ENCODE data around the gene SAMHD1.
"Not testable (repeated sequence)": the region's sequence is repeated elsewhere in the genome, so short reads cannot be mapped to it uniquely, and the experiment has no call there.

The SAMHD1 gene

DNA sequence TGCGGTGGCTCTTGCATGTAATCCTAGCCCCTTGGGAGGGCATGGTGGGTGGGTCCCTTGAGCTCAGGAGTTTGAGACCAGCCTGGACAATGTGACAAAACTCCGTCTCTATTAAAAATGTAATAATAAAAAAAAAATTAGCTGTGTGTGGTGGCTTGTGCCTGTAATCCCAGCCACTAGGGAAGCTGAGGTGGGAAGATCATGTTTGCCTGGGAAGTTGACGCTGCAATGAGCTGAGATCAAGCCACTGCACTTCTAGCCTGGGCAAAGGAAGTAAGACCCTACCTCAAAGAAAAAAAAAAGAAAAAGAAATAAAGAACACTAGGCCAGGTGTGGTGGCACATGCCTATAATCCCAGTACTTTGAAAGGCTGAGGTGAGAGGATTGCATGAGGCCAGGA is 4.5 kb upstream of the SAMHD1 start:
- DNase-seq (ENCODE audit: low read depth, low spot score), result no peak

DNA sequence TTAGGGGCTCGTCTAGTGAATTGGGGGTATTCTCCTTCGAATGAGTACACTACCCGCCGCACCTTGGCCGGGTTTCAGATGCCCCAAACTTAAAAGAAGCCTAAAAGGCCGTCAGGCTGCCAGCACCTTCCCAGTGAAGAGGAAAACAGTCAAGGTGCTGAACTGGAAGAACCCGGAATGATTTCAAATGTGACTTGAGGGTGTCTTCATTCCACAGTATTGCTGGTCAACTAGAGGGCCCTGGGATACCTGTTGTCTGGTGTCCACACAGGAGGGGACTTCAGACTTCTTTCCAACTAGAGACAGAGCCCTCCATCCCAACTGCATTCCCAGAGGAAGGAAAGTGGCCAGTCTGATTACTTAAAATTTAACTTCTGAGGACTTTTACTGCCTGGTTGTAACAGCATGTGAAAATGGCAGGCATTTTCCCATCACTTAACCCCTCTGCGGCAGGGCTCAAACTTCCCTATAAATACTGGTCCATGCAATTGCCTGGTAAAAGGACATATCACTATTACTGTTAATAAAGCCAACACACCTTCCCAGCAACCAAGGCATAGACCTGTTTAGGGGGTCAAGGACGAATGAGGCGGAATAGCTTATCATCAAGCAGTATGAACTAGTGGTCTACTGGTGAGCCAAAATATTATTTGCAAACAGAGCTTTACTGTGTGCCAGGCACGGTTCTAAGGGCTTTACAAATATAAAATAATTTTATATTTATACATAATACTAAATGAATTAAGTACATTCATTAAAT is 651 bp upstream of the SAMHD1 start:
- DNase-seq (ENCODE audit: low read depth, low spot score), result no peak

DNA sequence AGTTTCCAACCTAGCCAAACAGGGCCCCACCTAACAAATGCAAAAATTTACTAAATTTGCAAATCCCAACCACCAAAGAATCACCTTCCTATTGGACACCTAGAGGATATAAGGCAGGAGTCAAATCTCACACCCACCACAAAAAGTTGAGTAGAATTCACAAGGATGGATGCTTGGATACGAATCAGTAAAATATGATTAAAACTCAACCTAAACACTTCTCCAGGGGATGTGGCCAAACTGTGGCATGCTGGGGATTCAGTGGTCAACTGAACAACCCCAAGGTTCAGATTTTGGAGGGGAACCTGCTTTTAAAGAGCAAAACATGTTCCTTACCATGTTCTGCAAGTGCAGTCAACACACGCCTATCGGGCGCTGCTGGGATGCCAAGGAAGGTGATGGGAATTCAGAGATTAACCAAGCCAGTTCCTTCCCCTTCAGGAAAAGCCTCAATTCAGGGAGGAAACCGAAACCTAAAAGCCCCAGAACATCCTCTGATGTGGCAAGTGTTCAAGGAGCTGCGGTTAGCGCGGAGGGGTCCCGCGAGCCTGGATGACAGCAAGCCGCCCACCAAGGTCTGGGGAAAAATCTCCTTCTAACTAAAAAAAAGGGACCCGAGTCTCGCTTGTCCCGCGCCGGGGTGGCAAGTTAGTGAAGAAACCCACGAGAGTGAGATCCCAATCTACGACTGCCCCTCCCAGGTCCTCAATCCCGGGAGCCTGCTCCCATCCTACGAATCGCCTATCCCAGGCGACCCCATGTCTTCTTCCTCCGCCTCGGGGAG is 902 bp downstream of the SAMHD1 start:
- DNase-seq (ENCODE audit: low read depth, low spot score), result no peak

DNA sequence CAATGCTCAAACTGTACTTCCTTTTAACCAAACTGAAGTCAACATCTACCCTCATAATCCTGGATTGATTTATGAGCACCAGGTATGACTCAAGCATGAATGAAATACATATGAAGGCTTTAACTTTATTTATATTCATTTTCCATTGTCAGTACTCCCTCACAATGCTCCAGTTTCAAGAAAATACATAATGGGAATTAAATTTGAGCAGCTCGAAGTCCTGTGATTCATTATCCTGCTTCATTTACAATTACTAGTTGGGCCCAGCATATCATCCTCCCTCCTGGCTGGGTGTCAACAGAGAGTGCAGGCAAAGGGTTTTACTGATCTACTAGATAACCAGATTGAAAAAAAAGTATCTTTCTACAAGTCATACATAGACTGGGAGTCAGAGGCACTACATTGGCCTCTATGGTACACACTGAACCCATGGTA is 10.1 kb downstream of the SAMHD1 start:
- DNase-seq (ENCODE audit: low read depth, low spot score), result no peak

DNA sequence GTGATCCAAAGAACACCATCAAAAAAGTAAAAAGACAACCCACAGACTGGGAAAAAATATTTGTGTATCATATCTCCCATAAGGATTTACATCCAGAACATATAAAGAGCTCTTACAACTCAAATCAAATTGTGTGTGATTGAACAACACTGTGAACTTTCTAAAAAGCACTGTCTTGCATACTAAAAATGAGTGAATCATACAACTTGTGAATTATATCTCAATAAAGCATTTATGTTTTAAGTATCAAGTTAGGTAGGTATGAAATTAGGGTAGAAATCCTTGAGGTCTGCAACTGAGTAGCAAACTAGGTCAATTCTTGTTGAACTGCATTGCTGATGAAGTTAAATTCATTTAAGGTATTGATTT is 14.1 kb downstream of the SAMHD1 start:
- no peak for DNase-seq (ENCODE audit: low read depth, low spot score)

DNA sequence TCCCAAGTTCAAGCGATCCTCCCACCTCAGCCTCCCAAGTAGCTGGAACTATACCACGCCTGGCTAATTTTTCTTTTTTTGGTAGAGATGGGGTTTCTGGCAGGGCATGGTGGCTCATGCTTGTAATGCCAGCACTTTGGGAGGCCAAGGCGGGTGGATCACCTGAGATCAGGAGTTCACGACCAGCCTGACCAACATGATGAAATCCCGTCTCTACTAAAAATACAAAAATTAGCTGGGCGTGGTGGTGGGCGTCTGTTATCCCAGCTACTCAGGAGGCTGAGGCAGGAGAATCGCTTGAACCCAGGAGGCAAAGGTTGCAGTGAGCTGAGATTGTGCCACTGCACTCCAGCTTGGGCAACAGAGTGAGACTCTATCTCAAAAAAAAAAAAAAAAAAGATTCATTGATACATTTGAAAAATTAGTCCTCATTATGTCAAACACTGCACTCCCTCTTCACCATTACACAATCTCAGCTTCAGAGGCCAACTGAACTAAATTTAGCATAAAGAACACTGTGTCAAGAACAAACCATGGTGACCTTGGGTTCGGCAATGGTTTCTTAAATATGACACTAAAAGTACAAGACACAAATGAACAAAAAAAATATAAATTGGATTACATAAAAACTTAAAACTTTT is 14.6 kb downstream of the SAMHD1 start:
- DNase-seq (ENCODE audit: low read depth, low spot score), result not testable (repeated sequence)

DNA sequence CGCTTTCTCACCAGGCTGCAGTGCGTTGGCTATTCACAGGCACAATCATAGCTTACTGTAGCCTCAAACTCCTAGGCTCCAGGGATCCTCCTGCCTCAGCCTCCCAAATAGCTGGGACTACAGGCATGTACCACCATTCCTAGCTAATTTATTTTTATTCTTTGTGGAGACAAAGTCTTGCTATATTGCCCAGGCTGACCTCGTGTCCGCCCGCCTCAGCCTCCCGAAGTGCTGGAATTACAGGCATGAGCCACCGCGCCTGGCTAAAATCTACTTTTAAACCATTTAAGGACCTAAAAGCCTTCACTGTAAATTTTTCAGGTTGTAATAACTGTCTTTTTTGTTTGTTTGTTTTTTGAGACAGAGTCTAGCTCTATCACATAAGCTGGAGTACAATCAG is 15.2 kb downstream of the SAMHD1 start:
- DNase-seq (ENCODE audit: low read depth, low spot score), result no peak

DNA sequence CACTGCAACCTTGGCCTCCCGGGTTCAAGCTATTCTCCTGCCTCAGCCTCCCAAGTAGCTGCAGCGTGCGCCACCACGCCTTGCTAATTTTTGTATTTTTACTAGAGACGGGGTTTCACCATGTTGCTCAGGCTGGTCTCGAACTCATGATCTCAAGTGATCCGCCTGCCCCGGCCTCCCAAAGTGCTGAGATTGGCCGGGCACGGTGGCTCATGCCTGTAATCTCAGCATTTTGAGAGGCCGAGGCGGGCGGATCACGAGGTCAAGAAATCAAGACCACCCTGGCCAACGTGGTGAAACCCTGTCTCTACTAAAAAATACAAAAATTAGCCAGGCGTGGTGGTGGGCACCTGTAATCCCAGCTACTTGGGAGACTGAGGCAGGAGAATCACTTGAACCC is 17.9 kb downstream of the SAMHD1 start:
- DNase-seq (ENCODE audit: low read depth, low spot score), result not testable (repeated sequence)

DNA sequence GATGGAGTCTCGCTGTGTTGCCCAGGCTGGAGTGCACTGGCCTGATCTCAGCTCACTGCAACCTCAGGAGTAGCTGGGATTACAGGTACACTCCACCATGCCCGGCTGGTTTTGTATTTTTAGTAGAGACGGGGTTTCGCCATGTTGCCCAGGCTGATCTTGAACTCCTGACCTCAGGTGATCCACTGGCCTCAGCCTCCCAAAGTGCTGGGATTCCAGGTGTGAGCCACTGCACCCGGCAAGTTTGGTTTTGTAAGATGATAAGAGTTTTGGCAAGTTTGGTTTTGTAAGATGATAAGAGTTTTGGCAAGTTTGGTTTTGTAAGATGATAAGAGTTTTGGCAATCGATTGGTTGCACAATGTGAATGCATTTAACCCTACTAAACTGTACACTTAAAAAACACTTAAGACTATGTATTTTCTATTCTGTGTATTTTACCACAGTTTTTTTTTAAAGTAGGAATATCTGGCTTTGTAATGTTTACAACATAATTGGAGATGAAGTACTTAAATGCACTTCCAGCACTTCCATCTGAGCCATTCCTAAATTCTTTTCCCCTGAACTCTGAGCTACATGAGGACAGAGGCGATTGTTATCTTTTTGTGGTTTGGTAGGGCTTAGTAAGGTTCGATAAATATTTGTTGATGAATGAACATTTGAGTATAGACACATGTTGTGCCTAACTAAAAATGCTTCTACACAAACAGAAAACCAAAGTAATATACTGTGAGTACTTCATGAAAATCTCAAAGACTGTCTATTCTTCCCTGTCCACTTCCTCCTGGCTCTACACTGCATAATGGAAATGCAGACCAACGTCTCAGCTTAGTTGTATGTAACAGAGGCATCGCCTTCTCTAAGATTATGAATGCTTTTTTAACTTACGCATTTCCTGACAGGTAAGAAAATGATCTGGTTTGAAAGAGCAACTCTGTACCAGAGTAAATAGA is 18.8 kb downstream of the SAMHD1 start:
- no peak for DNase-seq (ENCODE audit: low read depth, low spot score)

DNA sequence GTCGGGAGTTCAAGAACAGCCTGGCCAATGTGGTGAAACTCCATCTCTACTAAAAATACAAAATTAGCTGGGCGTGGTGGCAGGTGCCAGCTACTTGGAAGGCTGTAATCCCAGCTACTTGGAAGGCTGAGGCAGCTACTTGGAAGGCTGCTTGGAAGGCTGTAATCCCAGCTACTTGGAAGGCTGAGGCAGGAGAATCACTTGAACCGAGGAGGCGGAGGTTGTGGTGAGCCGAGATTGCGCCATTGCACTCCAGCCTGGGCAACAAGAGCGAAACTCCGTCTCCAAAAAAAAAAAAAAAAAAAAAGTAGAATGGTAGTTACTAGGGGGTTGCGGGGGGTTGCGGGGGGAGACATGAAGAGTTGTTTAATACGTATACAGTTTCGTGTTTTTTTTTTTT is 19.4 kb downstream of the SAMHD1 start:
- not testable (repeated sequence) for DNase-seq (ENCODE audit: low read depth, low spot score)

DNA sequence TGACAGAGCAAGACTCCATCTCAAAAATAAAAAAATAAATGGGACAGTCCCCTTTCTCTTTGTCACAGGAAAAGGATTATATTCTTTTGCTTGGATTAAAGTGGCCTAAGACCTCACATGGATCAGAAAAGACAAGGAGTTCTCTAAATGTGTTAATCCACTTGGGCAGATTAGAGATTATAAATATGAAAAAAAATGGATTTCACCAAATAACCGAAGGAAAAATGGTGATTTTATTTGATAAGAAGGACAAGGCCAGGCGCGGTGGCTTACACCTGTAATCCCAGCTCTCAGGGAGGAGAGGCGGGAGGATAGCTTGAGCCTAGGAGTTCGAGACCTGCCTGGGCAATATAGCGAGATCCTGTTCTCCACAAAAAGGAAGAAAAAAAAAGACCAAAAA is 21.8 kb downstream of the SAMHD1 start:
- no peak for DNase-seq (ENCODE audit: low read depth, low spot score)

DNA sequence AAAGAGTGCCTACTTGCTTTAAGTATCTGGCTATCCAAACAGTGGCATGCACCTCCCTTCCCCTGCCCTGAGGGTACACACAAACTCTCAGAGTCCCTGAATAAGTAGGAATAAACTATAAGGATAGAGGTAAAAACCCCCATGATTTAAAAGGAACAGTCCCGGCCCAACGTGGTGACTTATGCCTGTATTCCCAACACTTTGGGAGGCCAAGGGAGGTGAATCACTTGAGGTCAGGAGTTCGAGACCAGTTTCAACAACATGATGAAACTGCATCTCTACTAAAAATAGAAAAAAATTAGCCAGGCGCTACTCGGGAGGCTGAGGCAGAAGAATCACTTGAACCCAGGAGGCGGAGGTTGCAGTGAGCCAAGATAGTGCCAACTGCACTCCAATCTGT is 22.2 kb downstream of the SAMHD1 start:
- no peak for DNase-seq (ENCODE audit: low read depth, low spot score)

DNA sequence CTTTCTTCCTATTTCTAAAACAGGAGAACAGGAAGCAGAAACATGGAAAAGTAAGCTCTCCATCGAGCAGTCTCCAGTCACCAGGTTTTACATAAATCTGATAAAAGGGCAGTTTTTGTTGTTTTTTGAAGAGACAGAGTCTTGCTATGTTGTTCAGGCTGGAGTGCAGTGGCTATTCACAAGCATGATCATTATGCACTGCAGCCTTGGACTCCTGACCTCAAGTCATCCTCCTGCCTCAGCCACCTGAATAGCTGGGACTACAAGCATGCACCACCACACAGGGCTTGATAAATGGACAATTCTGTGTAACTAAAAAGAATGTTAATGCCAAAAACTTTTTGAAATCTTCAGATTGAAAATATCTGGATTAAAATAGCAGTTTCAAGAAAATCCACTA is 23.8 kb downstream of the SAMHD1 start:
- no peak for DNase-seq (ENCODE audit: low read depth, low spot score)

DNA sequence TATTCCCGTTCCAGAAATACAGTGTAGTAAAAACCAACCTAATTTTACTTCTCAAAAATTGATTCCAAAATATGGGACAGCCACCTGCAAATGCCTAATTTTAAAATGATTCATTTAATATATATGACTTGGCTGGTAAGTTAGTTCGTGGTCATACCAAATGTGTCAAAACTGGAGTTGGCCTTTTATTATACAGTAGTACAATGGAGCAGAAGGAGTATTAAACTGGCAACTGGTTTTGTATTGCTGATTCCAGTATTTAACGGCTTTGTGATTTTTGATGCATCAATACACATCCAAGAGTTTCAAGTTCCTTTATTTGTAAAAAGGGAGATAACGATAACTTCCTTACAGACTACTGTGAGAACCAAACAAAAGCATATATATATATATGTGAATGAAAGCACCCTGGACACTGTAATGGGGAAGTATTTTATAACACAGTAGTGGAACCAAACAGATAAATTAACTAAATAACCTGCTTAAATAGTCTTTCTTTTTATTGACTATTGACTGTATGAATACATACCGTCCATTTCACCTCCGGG is 24.8 kb downstream of the SAMHD1 start:
- DNase-seq (ENCODE audit: low read depth, low spot score), result no peak

DNA sequence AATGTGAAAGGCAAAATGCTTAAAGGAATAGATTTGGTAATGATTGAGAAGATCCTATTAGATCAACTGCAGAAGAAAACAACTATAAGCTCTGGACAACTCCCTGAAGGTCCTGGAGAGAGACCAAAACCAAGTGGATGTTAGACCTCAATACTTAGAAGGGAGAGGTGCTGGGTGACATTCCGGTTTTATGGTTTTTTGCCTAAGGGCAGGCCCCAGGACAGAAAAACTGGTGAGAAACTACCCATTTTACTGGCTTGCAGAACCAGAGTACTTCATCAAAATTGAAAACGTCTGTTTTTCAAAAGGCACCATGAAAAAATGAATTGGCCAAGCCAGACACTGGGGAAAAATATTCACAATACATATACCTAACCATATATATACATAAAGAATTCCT is 26.3 kb downstream of the SAMHD1 start:
- no peak for DNase-seq (ENCODE audit: low read depth, low spot score)

DNA sequence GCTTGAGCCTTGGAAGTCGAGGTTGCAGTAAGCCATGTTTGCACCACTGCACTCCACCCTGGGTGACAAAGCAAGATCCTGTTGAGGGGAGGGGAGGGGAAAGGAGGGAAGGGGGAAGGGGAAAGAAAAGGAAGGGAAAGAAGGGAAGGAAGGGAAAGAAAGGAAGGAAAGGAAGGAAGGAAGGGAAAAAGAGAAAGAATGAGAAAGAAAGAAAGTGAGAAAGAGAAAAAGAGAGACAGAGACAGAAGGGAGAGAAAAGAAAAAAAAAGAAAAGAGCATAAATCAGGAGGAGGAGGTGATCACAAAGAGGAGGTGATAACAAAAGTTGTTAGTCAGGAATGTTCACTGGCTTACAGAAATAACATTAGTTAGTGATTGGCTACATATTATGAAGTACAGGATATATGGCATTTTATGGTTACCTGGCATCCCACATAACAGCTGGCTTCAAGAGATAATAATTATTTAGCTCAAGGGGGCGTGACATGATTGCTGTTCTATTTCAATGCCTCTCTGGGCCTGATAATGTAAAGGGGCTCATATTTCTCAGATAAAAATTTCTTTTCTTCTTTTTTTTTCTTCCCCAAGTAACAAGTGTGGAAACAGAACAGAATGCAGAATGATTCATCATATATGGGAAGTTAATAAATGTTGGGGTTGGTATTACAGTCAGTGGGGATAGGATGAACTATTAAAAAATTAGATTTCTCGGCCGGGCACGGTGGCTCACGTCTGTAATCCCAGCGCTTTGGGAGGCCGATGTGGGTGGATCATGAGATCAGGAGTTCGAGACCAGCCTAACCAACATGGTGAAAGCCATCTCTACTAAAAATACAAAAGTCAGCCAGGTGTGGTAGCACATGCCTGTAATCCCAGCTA is 27.1 kb downstream of the SAMHD1 start:
- no peak for DNase-seq (ENCODE audit: low read depth, low spot score)

DNA sequence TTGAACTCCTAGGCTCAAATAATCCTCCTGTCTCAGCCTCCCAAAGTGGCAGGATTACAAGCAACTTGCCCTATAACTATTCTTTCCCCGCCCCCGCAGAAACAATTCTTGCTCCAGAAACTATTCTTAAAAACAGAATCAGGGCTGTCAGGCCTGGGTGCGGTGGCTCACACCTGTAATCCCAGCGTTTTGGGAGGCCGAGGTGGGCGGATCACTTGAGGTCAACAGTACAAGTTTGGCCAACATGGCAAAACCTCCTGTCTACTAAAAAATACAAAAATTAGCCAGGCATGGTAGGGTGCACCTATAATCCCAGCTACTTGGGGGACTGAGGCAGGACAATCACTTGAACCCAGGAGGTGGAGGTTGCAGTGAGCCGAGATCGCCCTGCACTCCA is 31.2 kb downstream of the SAMHD1 start:
- DNase-seq (ENCODE audit: low read depth, low spot score), result no peak

DNA sequence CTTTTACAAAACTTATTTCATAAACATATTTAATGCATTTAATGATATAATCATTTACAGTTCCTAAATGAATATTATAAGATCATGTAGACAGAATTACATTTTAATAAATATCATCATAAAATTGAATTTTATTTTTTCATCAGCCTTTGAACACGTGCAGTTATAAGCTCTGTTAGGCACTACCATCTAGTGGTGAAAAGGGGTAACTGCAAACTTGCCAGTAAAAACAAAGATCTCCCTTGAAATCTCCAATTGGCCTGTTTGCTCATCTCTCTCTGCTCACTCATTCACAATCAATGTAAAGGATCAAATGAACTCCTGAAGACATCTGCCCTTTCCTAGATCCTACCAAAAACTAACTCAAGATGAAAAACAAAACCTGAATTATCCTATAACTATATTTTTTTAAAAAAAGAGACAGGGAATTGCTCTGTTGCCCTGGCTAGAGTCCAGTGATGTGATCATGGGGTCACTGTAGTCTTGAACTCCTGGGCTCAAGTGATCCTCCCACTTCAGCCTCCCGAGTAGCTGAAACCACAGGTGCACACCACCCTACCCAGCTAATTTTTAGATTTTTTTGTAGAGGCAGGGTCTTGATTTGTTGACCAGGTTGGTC is 31.7 kb downstream of the SAMHD1 start:
- DNase-seq (ENCODE audit: low read depth, low spot score), result no peak

DNA sequence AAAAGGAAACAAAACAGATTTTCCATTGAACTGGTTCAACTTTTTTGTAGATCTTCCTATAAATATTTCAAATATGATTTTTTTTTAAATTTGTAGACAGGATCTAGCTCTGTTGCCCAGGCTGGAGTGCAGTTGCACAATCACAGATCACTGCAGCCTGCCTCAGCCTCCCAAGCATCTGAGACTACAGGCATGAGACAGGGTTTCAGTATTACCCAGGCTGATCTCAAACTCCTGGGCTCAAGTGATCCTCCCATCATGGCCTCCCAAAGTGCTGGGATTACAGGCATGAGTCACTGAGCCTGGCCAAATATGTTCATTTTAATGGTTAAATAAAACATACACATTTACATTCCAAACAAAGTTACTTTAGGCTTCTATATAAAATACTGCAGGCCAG is 33.6 kb downstream of the SAMHD1 start:
- DNase-seq (ENCODE audit: low read depth, low spot score), result no peak

DNA sequence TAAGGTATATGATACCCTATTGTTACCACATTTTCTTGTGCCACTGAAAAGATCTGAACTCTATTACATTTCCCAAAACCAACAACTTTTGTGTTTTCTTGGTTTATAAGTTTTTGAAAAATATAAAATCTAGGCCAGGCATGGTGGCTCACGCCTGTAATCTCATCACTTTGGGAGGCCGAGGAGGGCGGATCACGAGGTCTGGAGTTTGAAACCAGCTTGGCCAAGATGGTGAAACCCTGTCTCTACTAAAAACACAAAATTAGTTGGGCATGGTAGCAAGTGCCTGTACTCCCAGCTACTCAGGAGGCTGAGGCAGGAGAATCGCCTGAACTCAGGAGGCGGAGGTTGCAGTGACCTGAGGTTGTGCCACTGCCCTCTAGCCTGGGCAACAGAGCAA is 34.3 kb downstream of the SAMHD1 start:
- DNase-seq (ENCODE audit: low read depth, low spot score), result no peak
